Measurements from ENCODE around the gene HIVEP2.

Gene HIVEP2

DNA sequence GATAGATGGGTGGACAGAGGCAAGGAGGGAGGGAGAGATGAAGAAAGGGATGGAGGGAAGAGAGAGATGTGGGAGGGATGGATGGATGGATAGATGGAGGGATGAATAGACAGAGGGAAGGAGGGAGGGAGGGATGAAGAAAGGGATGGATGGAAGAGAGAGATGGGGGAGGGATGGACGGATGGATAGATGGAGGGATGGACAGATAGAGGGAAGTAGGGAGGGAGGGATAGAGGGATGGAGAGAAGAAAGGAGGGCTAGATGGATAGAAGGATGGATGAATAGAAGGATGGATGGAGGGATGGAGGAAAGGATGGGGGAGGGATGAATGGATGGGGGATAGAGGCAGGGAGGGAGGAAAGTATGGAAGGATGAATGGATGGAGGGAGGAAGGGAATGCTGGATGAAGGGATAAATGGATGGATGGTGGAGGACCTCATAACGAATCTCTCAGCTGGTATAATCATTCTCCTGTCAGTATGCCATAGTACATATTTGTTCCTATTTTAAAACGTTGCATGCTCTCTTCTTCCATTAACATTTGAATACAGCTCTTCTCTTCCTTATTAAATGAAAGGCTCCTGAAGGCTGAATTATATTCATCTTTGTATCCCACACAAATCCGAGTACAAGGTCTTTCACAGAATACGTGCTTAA, 136.4 kb downstream of the HIVEP2 start:
- H3K4me3 Mint-ChIP-seq, result no peak overlapping the region
- ATAC-seq, result no peak
- H3K27ac Mint-ChIP-seq, result peak overlapping the region; percentile 52
- DNase-seq (ENCODE audit: low spot score in 2 of 2), result no peak
- peaks cover 77% of the 10 kb centered on the region for H3K4me1 Mint-ChIP-seq
- H3K9me3 Mint-ChIP-seq, result no peaks in the 10 kb centered on the region
- peaks cover 14% of the 10 kb centered on the region for H3K36me3 Mint-ChIP-seq

DNA sequence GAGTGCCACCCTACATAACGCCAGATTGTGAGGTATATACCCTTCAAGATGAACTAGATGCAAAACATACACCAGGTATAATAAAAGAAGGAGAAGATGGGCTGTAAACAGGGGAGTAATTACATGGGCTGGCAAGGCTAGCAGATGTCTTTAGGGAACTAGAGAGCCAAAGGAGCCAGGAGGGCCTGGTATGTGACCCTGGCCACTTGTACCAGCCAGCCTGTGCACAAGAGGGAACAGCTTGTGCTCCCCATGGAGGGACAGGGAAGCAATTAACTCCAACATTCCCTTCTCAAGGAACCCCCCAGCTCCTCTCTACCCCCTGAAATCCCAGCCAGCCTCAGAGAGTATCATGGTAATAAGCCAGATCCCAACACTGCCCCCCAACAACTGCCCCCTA, 139.9 kb downstream of the HIVEP2 start:
- Mint-ChIP-seq H3K27ac (peak overlapping the region; percentile 54), H3K4me3 (no peak overlapping the region), H3K36me3 (peaks cover 36% of the 10 kb centered on the region), H3K4me1 (peaks cover 82% of the 10 kb centered on the region), H3K9me3 (no peaks in the 10 kb centered on the region)
- DNase-seq (ENCODE audit: low spot score in 2 of 2) (no peak), ATAC-seq (no peak)

DNA sequence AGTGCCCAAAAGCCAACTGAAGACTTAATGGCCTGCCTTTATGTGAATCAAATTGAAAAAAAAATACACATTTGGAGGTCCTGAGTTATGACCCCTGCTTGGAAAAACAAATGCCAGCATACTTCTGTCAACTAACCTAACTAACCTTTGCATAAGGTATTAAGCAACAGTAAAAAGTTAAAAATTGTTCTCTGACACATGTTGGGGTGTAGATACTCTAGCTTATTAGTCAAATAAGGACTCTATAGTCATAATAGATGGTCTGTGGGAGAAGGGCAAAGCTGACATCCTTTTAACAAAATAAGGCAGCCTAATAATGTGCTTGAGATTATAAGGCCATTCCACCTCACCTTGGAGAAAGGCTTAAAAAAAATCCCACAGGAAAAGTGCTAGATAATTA, 140.5 kb downstream of the HIVEP2 start:
- H3K27ac Mint-ChIP-seq, result peak overlapping the region; percentile 54
- no peak overlapping the region for H3K4me3 Mint-ChIP-seq
- H3K4me1 Mint-ChIP-seq, result peaks cover 81% of the 10 kb centered on the region
- H3K9me3 Mint-ChIP-seq, result no peaks in the 10 kb centered on the region
- ATAC-seq (peak; percentile 57), DNase-seq (ENCODE audit: low spot score in 2 of 2) (no peak)
- H3K36me3 Mint-ChIP-seq, result peaks cover 38% of the 10 kb centered on the region

DNA sequence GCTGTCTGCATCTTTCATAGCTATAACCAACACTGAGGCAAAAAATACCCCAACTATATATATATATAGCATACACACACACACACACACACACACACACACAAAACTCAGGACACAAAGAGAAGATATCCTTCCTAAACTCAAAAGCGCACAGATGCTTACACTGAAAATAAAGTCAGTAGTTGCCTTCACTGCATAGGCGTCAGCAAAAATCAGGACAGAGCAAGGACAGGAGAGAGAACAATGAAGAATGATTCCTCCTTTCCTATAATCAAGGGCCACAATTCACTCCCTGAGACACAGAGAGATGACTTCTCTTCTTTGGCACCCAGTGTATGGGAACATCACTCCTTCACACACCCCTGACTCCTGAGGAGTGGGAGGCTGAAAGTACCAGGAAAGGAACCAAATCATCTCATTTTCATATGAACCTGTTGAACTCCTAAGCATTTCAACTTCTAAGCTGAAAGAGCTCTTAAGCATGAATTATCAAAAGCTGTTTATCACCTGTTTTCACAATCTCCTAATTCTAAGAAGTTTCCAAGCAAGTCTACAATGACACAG, 141.4 kb downstream of the HIVEP2 start:
- DNase-seq (ENCODE audit: low spot score in 2 of 2), result no peak
- peaks cover 35% of the 10 kb centered on the region for H3K36me3 Mint-ChIP-seq
- H3K4me1 Mint-ChIP-seq, result peaks cover 72% of the 10 kb centered on the region
- no peak for ATAC-seq
- no peaks in the 10 kb centered on the region for H3K9me3 Mint-ChIP-seq
- no peak overlapping the region for H3K4me3 Mint-ChIP-seq
- peak overlapping the region; percentile 54 for H3K27ac Mint-ChIP-seq

DNA sequence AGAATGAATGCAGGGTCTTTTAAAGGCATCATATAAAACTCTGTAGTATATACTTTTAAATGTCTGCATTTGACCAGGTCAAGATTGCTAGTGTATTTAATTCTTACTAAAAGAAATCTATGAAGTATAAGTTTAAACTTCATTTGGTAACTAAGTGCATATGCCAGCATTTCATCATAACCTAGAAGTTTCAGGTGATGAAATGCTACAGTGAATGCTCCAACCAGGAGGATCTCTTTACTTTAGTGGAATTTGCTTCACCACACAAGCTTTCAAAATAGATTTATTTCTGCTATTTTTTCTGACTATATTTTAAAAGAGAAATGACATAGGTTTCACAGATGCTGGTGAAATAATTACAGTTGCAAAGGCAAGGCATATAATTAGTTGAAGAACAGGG, 141.9 kb downstream of the HIVEP2 start:
- Mint-ChIP-seq H3K4me3 (no peak overlapping the region), H3K9me3 (no peaks in the 10 kb centered on the region), H3K36me3 (peaks cover 33% of the 10 kb centered on the region), H3K4me1 (peaks cover 72% of the 10 kb centered on the region), H3K27ac (no peak overlapping the region)
- ATAC-seq, result no peak
- no peak for DNase-seq (ENCODE audit: low spot score in 2 of 2)

DNA sequence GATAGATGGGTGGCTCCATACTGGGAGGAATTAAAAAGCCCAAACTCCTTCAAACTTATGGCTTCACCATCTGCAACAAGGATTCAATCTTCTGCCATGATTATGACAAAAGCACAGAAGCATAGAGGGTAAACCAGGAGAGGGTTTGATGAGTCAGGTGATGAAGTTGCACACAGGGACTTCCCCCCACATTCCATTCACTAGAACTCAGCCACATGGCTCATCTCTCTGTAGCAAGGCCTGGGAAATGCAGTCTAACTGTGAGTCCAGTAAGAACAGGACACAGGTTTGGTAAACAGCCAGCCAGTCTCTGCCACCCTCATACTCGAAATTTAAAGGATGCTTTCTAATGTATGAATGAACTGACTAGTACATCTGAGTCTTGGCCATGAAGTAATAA, 142.9 kb downstream of the HIVEP2 start:
- H3K4me3 Mint-ChIP-seq, result peak overlapping the region; percentile 15
- ATAC-seq (peak; percentile 98), DNase-seq (ENCODE audit: low spot score in 2 of 2) (peak in 1 of 2 donors; percentile 67)
- H3K36me3 Mint-ChIP-seq, result peaks cover 25% of the 10 kb centered on the region
- peak overlapping the region; percentile 77 for H3K27ac Mint-ChIP-seq
- peaks cover 69% of the 10 kb centered on the region for H3K4me1 Mint-ChIP-seq
- H3K9me3 Mint-ChIP-seq, result no peaks in the 10 kb centered on the region

DNA sequence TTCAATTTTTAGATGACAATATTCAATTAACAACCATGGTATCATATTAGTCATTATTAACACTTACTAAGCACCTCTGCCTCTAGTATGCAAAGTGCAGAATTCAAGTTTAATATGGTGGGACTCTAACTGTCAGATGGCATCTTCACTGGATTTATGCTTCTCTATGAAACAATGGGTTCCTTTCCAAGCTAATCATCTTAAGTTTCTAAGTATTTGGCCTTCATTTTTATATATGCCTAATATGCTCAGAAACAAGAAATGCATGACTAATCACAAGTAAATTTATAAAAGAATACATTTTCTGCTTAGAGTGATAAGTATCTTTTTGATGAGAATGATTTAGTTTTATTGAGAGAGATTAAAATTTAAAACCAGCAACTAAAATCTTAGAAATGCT, 144.7 kb downstream of the HIVEP2 start:
- H3K27ac Mint-ChIP-seq, result no peak overlapping the region
- ATAC-seq (no peak), DNase-seq (ENCODE audit: low spot score in 2 of 2) (no peak)
- H3K36me3 Mint-ChIP-seq, result peaks cover 25% of the 10 kb centered on the region
- H3K9me3 Mint-ChIP-seq, result no peaks in the 10 kb centered on the region
- peaks cover 52% of the 10 kb centered on the region for H3K4me1 Mint-ChIP-seq
- H3K4me3 Mint-ChIP-seq, result no peak overlapping the region

DNA sequence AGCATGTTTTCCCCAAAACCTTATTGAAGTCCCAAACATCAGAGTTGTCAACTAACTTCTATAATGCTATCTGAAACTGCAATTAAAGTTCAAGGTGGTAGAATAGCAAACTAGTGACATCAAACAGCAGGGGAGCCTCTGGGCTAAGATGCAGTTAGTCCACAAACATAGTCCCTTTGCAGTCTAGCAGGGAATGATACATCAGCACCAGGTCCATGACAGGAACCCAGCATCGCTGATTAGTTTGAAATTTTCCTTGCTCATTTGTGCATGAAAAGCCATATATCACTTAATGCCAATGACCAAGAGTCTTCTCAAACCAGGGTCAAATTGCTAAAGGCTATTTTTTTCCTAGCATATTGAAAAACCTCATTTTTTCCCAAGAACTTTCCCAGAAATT, 145.3 kb downstream of the HIVEP2 start:
- H3K27ac Mint-ChIP-seq, result no peak overlapping the region

DNA sequence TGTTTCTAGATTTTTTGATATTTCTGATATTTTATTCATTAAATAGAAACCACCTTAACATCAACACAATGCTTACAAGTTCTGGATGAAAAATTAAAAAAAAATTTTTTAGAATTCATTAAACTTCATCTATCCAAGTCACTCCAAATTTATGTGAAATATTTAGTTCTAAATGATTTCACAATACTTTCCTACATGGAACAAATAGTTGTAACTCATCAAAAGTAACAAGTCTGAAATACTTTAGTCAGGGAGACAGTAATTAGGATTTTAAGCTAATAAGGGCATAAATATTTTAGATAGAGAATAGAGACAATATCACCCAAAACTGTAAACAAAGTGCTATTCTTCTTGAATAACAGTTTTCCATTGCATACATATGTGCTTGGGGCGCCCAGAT, 147.8 kb downstream of the HIVEP2 start:
- Mint-ChIP-seq H3K27ac (no peak overlapping the region), H3K4me3 (no peak overlapping the region), H3K36me3 (peaks cover 22% of the 10 kb centered on the region), H3K4me1 (peaks cover 38% of the 10 kb centered on the region), H3K9me3 (no peaks in the 10 kb centered on the region)
- ATAC-seq (no peak), DNase-seq (ENCODE audit: low spot score in 2 of 2) (no peak)

More for the DNA sequence above, 145.3 kb downstream of the HIVEP2 start:
- ATAC-seq, result no peak
- Mint-ChIP-seq H3K4me3 (no peak overlapping the region), H3K9me3 (no peaks in the 10 kb centered on the region), H3K36me3 (peaks cover 25% of the 10 kb centered on the region), H3K4me1 (peaks cover 46% of the 10 kb centered on the region)
- DNase-seq (ENCODE audit: low spot score in 2 of 2), result no peak

DNA sequence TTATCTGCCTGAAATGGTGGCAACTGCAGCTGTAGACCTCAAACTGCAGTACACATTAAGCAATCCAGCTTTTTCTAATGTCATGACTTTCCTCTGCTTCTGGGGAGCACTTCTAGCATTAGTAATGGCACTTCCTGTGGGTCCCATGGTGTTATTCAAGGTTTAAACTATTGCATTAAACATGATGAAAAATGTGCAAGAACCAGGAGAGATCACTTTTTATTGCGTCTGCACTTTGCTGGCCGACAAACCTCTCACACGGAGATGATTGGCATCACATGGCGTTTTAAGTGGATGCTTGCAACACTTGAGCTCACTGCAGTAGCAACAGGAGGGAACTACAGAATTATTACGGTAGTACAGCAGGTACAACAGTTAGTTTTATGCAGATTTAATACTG, 148.4 kb downstream of the HIVEP2 start:
- Mint-ChIP-seq H3K9me3 (no peaks in the 10 kb centered on the region), H3K36me3 (peaks cover 17% of the 10 kb centered on the region), H3K4me3 (no peak overlapping the region), H3K4me1 (peaks cover 38% of the 10 kb centered on the region), H3K27ac (no peak overlapping the region)
- ATAC-seq (no peak), DNase-seq (ENCODE audit: low spot score in 2 of 2) (no peak)

DNA sequence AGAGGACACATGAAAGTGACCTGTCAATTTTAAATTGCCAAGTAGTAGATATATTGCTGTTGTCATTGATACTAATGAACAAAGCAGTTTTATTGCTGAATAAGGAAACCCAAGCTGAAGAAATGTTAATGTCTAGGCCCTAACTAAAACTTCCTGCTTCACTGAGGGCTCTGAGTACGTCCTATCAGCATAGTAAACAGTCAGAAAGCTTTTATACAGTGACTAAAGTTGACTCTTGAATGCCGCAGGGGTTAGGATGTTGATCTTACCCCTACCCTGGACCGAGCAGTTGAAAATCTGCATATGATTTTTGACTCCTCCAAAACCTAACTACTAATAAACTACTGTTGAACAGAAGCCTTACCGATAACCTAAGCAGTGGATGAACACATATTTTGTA, 149.0 kb downstream of the HIVEP2 start:
- H3K27ac Mint-ChIP-seq, result no peak overlapping the region
- no peaks in the 10 kb centered on the region for H3K9me3 Mint-ChIP-seq
- H3K4me3 Mint-ChIP-seq, result no peak overlapping the region
- ATAC-seq, result no peak
- H3K4me1 Mint-ChIP-seq, result peaks cover 36% of the 10 kb centered on the region
- H3K36me3 Mint-ChIP-seq, result peaks cover 12% of the 10 kb centered on the region
- no peak for DNase-seq (ENCODE audit: low spot score in 2 of 2)

DNA sequence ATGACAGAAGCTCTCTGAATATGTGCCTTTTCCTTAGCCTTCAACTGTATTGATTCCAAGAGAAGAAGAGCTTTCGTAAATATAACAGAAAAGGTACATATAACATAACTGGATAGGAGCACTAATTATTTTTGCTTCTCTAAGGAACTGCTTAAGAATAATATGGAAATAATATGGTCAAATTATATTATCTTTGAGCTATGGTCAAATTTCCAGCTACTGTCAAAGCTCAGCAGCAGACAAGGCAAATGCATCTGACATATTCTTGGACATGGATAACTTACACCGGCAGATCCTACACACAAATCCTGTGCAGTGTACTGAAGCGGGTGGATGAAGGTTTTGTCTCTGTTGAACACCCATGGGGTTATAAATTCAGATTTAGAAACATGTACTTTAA, 150.6 kb downstream of the HIVEP2 start:
- peak overlapping the region; percentile 34 for H3K27ac Mint-ChIP-seq
- DNase-seq (ENCODE audit: low spot score in 2 of 2), result no peak
- H3K9me3 Mint-ChIP-seq, result no peaks in the 10 kb centered on the region
- no peak for ATAC-seq
- H3K4me3 Mint-ChIP-seq, result no peak overlapping the region
- H3K4me1 Mint-ChIP-seq, result peaks cover 39% of the 10 kb centered on the region
- H3K36me3 Mint-ChIP-seq, result no peaks in the 10 kb centered on the region

DNA sequence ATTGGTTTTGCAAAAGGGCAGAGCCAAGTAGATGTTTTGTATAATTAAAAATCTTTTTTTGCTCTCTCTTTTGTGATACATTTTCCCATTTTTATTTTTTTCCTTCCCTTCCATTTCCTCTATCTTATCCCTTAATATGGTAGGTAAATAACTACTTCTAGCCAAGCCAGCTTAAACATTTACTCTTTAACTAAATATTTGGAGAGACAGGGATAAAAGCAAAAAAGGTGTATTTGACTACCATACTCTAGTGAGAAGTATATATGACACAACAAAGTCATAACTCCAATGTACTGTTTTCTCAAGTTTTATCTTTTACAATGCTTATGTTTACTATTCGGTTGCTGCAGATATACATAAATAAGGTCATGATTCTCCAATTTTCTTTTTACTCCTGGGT, 154.7 kb downstream of the HIVEP2 start:
- DNase-seq (ENCODE audit: low spot score in 2 of 2) (no peak), ATAC-seq (no peak)
- H3K4me1 Mint-ChIP-seq, result peaks cover 55% of the 10 kb centered on the region
- no peak overlapping the region for H3K4me3 Mint-ChIP-seq
- H3K9me3 Mint-ChIP-seq, result no peaks in the 10 kb centered on the region
- H3K27ac Mint-ChIP-seq, result peak overlapping the region; percentile 16
- no peaks in the 10 kb centered on the region for H3K36me3 Mint-ChIP-seq

DNA sequence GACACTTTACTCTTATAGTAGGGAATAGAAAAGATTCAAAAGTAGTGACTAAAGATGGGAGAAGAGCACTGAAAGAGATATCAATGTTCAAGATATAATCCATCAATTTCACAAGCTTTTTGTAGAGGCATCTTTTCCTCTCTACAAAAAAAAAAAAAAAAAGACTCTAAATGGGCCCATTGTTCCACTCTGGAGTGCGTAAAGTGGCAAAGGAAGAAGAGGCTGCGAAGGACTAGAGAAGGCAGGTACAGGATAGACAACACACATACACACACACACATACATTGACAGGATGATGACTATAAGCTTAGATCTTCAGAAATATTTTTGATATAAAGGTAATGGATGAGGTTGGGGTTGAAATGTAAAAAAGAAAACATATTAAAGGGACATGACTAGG, 157.6 kb downstream of the HIVEP2 start:
- Mint-ChIP-seq H3K4me3 (no peak overlapping the region), H3K9me3 (no peaks in the 10 kb centered on the region), H3K36me3 (peaks cover 13% of the 10 kb centered on the region), H3K4me1 (peaks cover 55% of the 10 kb centered on the region), H3K27ac (no peak overlapping the region)
- DNase-seq (ENCODE audit: low spot score in 2 of 2), result no peak
- no peak for ATAC-seq

DNA sequence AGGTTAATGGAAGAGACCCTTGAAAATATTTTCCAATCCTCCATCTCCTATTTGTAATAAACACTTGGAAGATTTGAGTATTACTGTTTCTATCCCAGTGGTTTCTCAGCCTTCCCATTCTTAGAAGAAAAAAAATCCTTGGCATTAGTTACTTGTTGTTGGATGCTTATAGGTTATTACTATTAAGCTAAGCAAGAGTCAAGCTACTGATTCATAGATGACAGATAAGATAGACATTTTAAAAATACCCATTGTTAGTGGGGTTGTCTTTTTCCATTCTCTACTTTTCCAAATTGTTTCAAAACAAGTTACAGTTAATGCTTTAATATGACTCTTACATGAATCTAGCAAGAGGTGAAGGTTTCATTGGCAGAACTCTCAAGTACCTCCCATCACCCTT, 158.5 kb downstream of the HIVEP2 start:
- no peak overlapping the region for H3K4me3 Mint-ChIP-seq
- ATAC-seq, result no peak
- peaks cover 49% of the 10 kb centered on the region for H3K4me1 Mint-ChIP-seq
- no peaks in the 10 kb centered on the region for H3K9me3 Mint-ChIP-seq
- peak overlapping the region; percentile 26 for H3K27ac Mint-ChIP-seq
- H3K36me3 Mint-ChIP-seq, result peaks cover 22% of the 10 kb centered on the region
- no peak for DNase-seq (ENCODE audit: low spot score in 2 of 2)

DNA sequence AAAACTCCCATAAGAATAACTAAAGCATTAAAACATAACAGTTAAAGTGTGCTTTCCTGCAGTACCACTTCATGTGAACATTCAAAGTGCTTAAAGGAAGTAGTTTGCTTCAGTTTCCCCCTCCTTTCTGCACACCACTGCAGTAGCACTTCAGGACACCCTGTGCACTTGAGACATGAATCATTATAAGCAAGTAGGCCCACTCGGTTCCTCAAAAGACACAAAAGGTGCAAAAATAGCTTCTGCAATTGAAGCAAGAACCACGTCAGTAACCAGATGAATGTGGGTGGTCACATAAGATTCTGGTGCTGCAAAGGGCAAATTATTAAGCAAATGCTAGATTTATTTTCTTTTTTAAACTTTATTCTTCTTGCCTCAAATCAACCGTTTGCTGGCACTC, 160.6 kb downstream of the HIVEP2 start:
- Mint-ChIP-seq H3K4me3 (peak overlapping the region; percentile 15), H3K4me1 (peaks cover 46% of the 10 kb centered on the region), H3K36me3 (peaks cover 41% of the 10 kb centered on the region), H3K9me3 (no peaks in the 10 kb centered on the region), H3K27ac (no peak overlapping the region)
- no peak for DNase-seq (ENCODE audit: low spot score in 2 of 2)
- peak; percentile 86 for ATAC-seq

Data from stimulated activated effector memory CD8-positive, alpha-beta T cell treated with anti-CD3 and anti-CD28 coated beads, Interleukin-12 subunit alpha, Interleukin-12 subunit beta, amount 100 ng/mL, for 72 hours (primary cell).